HG03066 (cell line): Measurements from ENCODE around the gene ACSL3.
"Not testable (repeated sequence)": the region's sequence is repeated elsewhere in the genome, so short reads cannot be mapped to it uniquely, and the experiment has no call there.

Experiments used
- ATAC-seq: cut with Tn5 transposase; IDR thresholded peaks from one replicate; pipeline ENCODE4 v1.9.1; 2021; ENCODE audit warnings: low read depth; ENCODE audit not compliant: unreplicated experiment

ACSL3 gene

GRCh38 chr2:222860740-222861410 is at the start of gene ACSL3:
Gene ACSL3, plus strand, starts transcription at chr2:222861036. Its CDS starts 47,737 bp downstream, at chr2:222908773.
- peak; percentile 95 for ATAC-seq

GRCh38 chr2:222811828-222812227 is 49.0 kb upstream of the ACSL3 start:
- no peak for ATAC-seq

GRCh38 chr2:222813177-222813843 is 47.5 kb upstream of the ACSL3 start:
- ATAC-seq: peak; percentile 91

- ATAC-seq: no peak
Observed at GRCh38 chr2:222819722-222820333, 41.0 kb upstream of the ACSL3 start.

GRCh38 chr2:222823183-222823930 is 37.5 kb upstream of the ACSL3 start:
- ATAC-seq: no peak

GRCh38 chr2:222825031-222825430 is 35.8 kb upstream of the ACSL3 start:
- no peak for ATAC-seq

GRCh38 chr2:222827417-222827816 is 33.4 kb upstream of the ACSL3 start:
- no peak for ATAC-seq

- ATAC-seq: no peak
Observed at GRCh38 chr2:222828572-222828971, 32.3 kb upstream of the ACSL3 start.

GRCh38 chr2:222830164-222830563 is 30.7 kb upstream of the ACSL3 start:
- ATAC-seq: no peak

GRCh38 chr2:222833410-222833809 is 27.4 kb upstream of the ACSL3 start:
- no peak for ATAC-seq

- no peak for ATAC-seq
Observed at GRCh38 chr2:222835143-222835822, 25.6 kb upstream of the ACSL3 start.

GRCh38 chr2:222835823-222836151 is 25.0 kb upstream of the ACSL3 start:
- ATAC-seq: no peak

GRCh38 chr2:222837643-222838056 is 23.2 kb upstream of the ACSL3 start:
- no peak for ATAC-seq

- ATAC-seq: no peak
Observed at GRCh38 chr2:222840060-222840802, 20.6 kb upstream of the ACSL3 start.

GRCh38 chr2:222842491-222843174 is 18.2 kb upstream of the ACSL3 start:
- ATAC-seq: no peak

- ATAC-seq: no peak
Observed at GRCh38 chr2:222844323-222844722, 16.5 kb upstream of the ACSL3 start.

- ATAC-seq: not testable (repeated sequence)
Observed at GRCh38 chr2:222845314-222845713, 15.5 kb upstream of the ACSL3 start.

- no peak for ATAC-seq
Observed at GRCh38 chr2:222846003-222846402, 14.8 kb upstream of the ACSL3 start.

GRCh38 chr2:222848031-222848430 is 12.8 kb upstream of the ACSL3 start:
- not testable (repeated sequence) for ATAC-seq
